ENCODE data around the gene PRKCA.

GRCh38 chr17:66339561-66339960 lies 37.1 kb downstream of the PRKCA start:
- TF ChIP-seq POLR2AphosphoS5 (IDR thresholded peaks at IDR 0.05; ENCODE audit: borderline replicate concordance, low read depth, low read length) (no peak), EZH2 (IDR thresholded peaks at IDR 0.05) (no peak), FOXP2 (optimal IDR thresholded peaks at IDR 0.05; ENCODE audit: control extremely low read depth, extremely low read length, insufficient read depth) (no peak)

Data from SK-N-MC (cell line).